ENCODE results near the gene STC2.
A peak's percentile ranks its signal among the peaks of the same experiment; 100 is the strongest.
"Not testable (repeated sequence)": the region's sequence is repeated elsewhere in the genome, so short reads cannot be mapped to it uniquely, and the experiment has no call there.

Gene STC2

GRCh38 chr5:173327948-173328843, at the start of gene STC2:
STC2 (minus strand) TSS chr5:173328414; CDS start chr5:173328193, 221 bp downstream.
- DNase-seq (ENCODE audit: low spot score) = no peak

- DNase-seq (ENCODE audit: low spot score) = no peak
Observed at GRCh38 chr5:173371400-173371799, 43.2 kb upstream of the STC2 start.

- not testable (repeated sequence) for DNase-seq (ENCODE audit: low spot score)
Observed at GRCh38 chr5:173363406-173363805, 35.2 kb upstream of the STC2 start.

- no peak for DNase-seq (ENCODE audit: low spot score)
Observed at GRCh38 chr5:173355561-173355960, 27.3 kb upstream of the STC2 start.

GRCh38 chr5:173354645-173355044, 26.4 kb upstream of the STC2 start:
- DNase-seq (ENCODE audit: low spot score) = no peak

- no peak for DNase-seq (ENCODE audit: low spot score)
Observed at GRCh38 chr5:173352366-173353349, 24.4 kb upstream of the STC2 start.

- DNase-seq (ENCODE audit: low spot score) = no peak
Observed at GRCh38 chr5:173342813-173343755, 14.9 kb upstream of the STC2 start.

GRCh38 chr5:173341961-173342430, 13.8 kb upstream of the STC2 start:
- no peak for DNase-seq (ENCODE audit: low spot score)

GRCh38 chr5:173340984-173341383, 12.8 kb upstream of the STC2 start:
- DNase-seq (ENCODE audit: low spot score) = no peak

- no peak for DNase-seq (ENCODE audit: low spot score)
Observed at GRCh38 chr5:173340451-173340850, 12.2 kb upstream of the STC2 start.

GRCh38 chr5:173339286-173339685, 11.1 kb upstream of the STC2 start:
- no peak for DNase-seq (ENCODE audit: low spot score)

- no peak for DNase-seq (ENCODE audit: low spot score)
Observed at GRCh38 chr5:173338380-173339015, 10.3 kb upstream of the STC2 start.

GRCh38 chr5:173334808-173335207, 6.6 kb upstream of the STC2 start:
- DNase-seq (ENCODE audit: low spot score) = no peak

- no peak for DNase-seq (ENCODE audit: low spot score)
Observed at GRCh38 chr5:173333925-173334661, 5.9 kb upstream of the STC2 start.

GRCh38 chr5:173331956-173332479, 3.8 kb upstream of the STC2 start:
- DNase-seq (ENCODE audit: low spot score) = peak; percentile 87

- no peak for DNase-seq (ENCODE audit: low spot score)
Observed at GRCh38 chr5:173331287-173331686, 3.1 kb upstream of the STC2 start.

GRCh38 chr5:173330338-173331206, 2.4 kb upstream of the STC2 start:
- DNase-seq (ENCODE audit: low spot score) = no peak

GRCh38 chr5:173329491-173330337, 1.5 kb upstream of the STC2 start:
- DNase-seq (ENCODE audit: low spot score) = no peak
